NCI-H146 treated with DMSO at 0.1 percent for 48 hours (cell line): Measurements from ENCODE around the gene APLP2.

Source experiments
- DNase-seq: peaks from one replicate; lab custom pipeline; 2025; ENCODE audit not compliant: unreplicated experiment; lab: John Stamatoyannopoulos, UW

APLP2 gene

GRCh38 chr11:130144141-130144540 lies 74.4 kb downstream of the APLP2 start:
- no peak for DNase-seq

- DNase-seq = no peak
Observed at GRCh38 chr11:130144861-130145281, 75.2 kb downstream of the APLP2 start.

GRCh38 chr11:130145311-130145812 lies 75.7 kb downstream of the APLP2 start:
- no peak for DNase-seq

GRCh38 chr11:130145975-130146776 lies 76.5 kb downstream of the APLP2 start:
- DNase-seq = no peak

- DNase-seq = no peak
Observed at GRCh38 chr11:130146796-130147195, 77.1 kb downstream of the APLP2 start.

- DNase-seq = no peak
Observed at GRCh38 chr11:130148796-130149326, 79.2 kb downstream of the APLP2 start.

- no peak for DNase-seq
Observed at GRCh38 chr11:130150790-130151189, 81.1 kb downstream of the APLP2 start.

- no peak for DNase-seq
Observed at GRCh38 chr11:130151196-130151595, 81.5 kb downstream of the APLP2 start.

GRCh38 chr11:130156108-130157022 lies 86.7 kb downstream of the APLP2 start:
- no peak for DNase-seq

- DNase-seq = no peak
Observed at GRCh38 chr11:130157101-130157500, 87.4 kb downstream of the APLP2 start.

GRCh38 chr11:130157840-130158239 lies 88.1 kb downstream of the APLP2 start:
- no peak for DNase-seq

- no peak for DNase-seq
Observed at GRCh38 chr11:130159139-130159538, 89.4 kb downstream of the APLP2 start.

GRCh38 chr11:130159657-130160497 lies 90.2 kb downstream of the APLP2 start, which contains the start of gene ST14:
Gene ST14, plus strand, starts transcription at chr11:130159782. Its CDS starts 198 bp downstream, at chr11:130159980.
- DNase-seq = peak; percentile 52

GRCh38 chr11:130160498-130161155 lies 90.9 kb downstream of the APLP2 start:
- DNase-seq = no peak

- no peak for DNase-seq
Observed at GRCh38 chr11:130161441-130162145, 91.9 kb downstream of the APLP2 start.

GRCh38 chr11:130162733-130163132 lies 93.0 kb downstream of the APLP2 start:
- no peak for DNase-seq

GRCh38 chr11:130163346-130164220 lies 93.9 kb downstream of the APLP2 start:
- no peak for DNase-seq

GRCh38 chr11:130164221-130164570 lies 94.5 kb downstream of the APLP2 start:
- DNase-seq = no peak
